H1 (cell line): Measurements from ENCODE around the gene LMAN1L. TPM values are rescaled to one million over a fixed set of nuclear protein-coding genes. Genes with fewer than 3 reads are reported as not detected.

Experiments
- CHD1 ChIP-seq: IDR thresholded peaks from 2 replicates; pipeline ENCODE4 v1.6.1; 2012; ENCODE audit warnings: low read depth, low read length, improper control_type of control experiment
- CHD2 ChIP-seq: IDR thresholded peaks from 2 replicates; pipeline ENCODE4 v1.6.1; 2012; ENCODE audit warnings: low read length, improper control_type of control experiment
- CREB1 ChIP-seq: IDR thresholded peaks from 2 replicates; pipeline ENCODE4 v1.6.1; 2012; ENCODE audit warnings: inconsistent platforms
- CTBP2 ChIP-seq: IDR thresholded peaks from 2 replicates; pipeline ENCODE4 v1.7.0; 2011; ENCODE audit warnings: borderline replicate concordance, mild to moderate bottlenecking, moderate library complexity, mixed read lengths, low read length; ENCODE audit not compliant: insufficient read depth, insufficient read length
- FOSL1 ChIP-seq: IDR thresholded peaks from 2 replicates; pipeline ENCODE4 v1.6.1; 2011; ENCODE audit warnings: mild to moderate bottlenecking, low read depth, low read length, moderate library complexity; ENCODE audit not compliant: insufficient read depth
- KDM1A ChIP-seq: fragments of 200-600, 300-600 bp; sonication (generic); IDR thresholded peaks from 2 replicates; pipeline ENCODE4 v1.7.1; 2016; ENCODE audit warnings: mild to moderate bottlenecking, low read length, borderline replicate concordance
- POLR2AphosphoS5 ChIP-seq: IDR thresholded peaks from 2 replicates; pipeline ENCODE4 v1.6.1; 2011; ENCODE audit warnings: low read depth, low read length
- POU5F1 ChIP-seq: IDR thresholded peaks from 2 replicates; pipeline ENCODE4 v1.6.1; 2011; ENCODE audit warnings: low read depth, mild to moderate bottlenecking, low read length, moderate library complexity
- SIX5 ChIP-seq: IDR thresholded peaks from 2 replicates; pipeline ENCODE4 v1.6.1; 2011; ENCODE audit warnings: mild to moderate bottlenecking, low read depth, low read length
- SP2 ChIP-seq: IDR thresholded peaks from 2 replicates; pipeline ENCODE4 v1.6.1; 2012; ENCODE audit warnings: mild to moderate bottlenecking, low read length, inconsistent platforms
- TAF1 ChIP-seq: IDR thresholded peaks from 2 replicates; pipeline ENCODE4 v1.6.1; 2011; ENCODE audit warnings: mild to moderate bottlenecking, low read depth, low read length
- TAF7 ChIP-seq: optimal IDR thresholded peaks from 2 replicates; pipeline ENCODE3; 2011; ENCODE audit warnings: low read depth, mild to moderate bottlenecking, inconsistent platforms, low read length, moderate library complexity, borderline replicate concordance
- polyA plus RNA-seq, 7 experiments: library from polyadenylated mRNA; depleted of rRNA in 3 of 7; stranded (reverse) in 5 of 7; unstranded in 2 of 7; fragments of >200 nt in 5 of 7; fragments of 200-250 nt in 2 of 7; gene quantifications; 1 replicate in 5 of 7; 2 replicates in 1 of 7; 4 replicates in 1 of 7; pipeline versions ENCODE4 v1.2.1 to v1.2.3, GENCODE V29; 2011 to 2013; ENCODE audit warnings: missing spikeins in 2 of 7, mixed read lengths in 2 of 7
- total RNA-seq: library from RNA; stranded (reverse); fragmentation: NEBNext Ultra II Directional; extraction: Animal tissue kit (Norgen Biotek cat#: 25700); gene quantifications from 2 replicates; pipeline ENCODE4 v1.2.1, GENCODE V29; 2021
- TF ChIP-seq, protein P1 (sequence below): fragments of 300-600 bp; sonication (generic); IDR thresholded peaks from 2 replicates; pipeline ENCODE4 v1.7.1; 2012; ENCODE audit warnings: low read length, moderate library complexity, mild to moderate bottlenecking, inconsistent platforms; ENCODE audit not compliant: insufficient replicate concordance

Gene LMAN1L
- total and polyA plus RNA-seq, 2 of the 8 experiments (the other 6 are each of a cell fraction or from before 2014, with no cell fraction given), result not detected

- TF ChIP-seq, protein P1, sequence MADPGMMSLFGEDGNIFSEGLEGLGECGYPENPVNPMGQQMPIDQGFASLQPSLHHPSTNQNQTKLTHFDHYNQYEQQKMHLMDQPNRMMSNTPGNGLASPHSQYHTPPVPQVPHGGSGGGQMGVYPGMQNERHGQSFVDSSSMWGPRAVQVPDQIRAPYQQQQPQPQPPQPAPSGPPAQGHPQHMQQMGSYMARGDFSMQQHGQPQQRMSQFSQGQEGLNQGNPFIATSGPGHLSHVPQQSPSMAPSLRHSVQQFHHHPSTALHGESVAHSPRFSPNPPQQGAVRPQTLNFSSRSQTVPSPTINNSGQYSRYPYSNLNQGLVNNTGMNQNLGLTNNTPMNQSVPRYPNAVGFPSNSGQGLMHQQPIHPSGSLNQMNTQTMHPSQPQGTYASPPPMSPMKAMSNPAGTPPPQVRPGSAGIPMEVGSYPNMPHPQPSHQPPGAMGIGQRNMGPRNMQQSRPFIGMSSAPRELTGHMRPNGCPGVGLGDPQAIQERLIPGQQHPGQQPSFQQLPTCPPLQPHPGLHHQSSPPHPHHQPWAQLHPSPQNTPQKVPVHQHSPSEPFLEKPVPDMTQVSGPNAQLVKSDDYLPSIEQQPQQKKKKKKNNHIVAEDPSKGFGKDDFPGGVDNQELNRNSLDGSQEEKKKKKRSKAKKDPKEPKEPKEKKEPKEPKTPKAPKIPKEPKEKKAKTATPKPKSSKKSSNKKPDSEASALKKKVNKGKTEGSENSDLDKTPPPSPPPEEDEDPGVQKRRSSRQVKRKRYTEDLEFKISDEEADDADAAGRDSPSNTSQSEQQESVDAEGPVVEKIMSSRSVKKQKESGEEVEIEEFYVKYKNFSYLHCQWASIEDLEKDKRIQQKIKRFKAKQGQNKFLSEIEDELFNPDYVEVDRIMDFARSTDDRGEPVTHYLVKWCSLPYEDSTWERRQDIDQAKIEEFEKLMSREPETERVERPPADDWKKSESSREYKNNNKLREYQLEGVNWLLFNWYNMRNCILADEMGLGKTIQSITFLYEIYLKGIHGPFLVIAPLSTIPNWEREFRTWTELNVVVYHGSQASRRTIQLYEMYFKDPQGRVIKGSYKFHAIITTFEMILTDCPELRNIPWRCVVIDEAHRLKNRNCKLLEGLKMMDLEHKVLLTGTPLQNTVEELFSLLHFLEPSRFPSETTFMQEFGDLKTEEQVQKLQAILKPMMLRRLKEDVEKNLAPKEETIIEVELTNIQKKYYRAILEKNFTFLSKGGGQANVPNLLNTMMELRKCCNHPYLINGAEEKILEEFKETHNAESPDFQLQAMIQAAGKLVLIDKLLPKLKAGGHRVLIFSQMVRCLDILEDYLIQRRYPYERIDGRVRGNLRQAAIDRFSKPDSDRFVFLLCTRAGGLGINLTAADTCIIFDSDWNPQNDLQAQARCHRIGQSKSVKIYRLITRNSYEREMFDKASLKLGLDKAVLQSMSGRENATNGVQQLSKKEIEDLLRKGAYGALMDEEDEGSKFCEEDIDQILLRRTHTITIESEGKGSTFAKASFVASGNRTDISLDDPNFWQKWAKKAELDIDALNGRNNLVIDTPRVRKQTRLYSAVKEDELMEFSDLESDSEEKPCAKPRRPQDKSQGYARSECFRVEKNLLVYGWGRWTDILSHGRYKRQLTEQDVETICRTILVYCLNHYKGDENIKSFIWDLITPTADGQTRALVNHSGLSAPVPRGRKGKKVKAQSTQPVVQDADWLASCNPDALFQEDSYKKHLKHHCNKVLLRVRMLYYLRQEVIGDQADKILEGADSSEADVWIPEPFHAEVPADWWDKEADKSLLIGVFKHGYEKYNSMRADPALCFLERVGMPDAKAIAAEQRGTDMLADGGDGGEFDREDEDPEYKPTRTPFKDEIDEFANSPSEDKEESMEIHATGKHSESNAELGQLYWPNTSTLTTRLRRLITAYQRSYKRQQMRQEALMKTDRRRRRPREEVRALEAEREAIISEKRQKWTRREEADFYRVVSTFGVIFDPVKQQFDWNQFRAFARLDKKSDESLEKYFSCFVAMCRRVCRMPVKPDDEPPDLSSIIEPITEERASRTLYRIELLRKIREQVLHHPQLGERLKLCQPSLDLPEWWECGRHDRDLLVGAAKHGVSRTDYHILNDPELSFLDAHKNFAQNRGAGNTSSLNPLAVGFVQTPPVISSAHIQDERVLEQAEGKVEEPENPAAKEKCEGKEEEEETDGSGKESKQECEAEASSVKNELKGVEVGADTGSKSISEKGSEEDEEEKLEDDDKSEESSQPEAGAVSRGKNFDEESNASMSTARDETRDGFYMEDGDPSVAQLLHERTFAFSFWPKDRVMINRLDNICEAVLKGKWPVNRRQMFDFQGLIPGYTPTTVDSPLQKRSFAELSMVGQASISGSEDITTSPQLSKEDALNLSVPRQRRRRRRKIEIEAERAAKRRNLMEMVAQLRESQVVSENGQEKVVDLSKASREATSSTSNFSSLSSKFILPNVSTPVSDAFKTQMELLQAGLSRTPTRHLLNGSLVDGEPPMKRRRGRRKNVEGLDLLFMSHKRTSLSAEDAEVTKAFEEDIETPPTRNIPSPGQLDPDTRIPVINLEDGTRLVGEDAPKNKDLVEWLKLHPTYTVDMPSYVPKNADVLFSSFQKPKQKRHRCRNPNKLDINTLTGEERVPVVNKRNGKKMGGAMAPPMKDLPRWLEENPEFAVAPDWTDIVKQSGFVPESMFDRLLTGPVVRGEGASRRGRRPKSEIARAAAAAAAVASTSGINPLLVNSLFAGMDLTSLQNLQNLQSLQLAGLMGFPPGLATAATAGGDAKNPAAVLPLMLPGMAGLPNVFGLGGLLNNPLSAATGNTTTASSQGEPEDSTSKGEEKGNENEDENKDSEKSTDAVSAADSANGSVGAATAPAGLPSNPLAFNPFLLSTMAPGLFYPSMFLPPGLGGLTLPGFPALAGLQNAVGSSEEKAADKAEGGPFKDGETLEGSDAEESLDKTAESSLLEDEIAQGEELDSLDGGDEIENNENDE, result no peak
- TF ChIP-seq CTBP2 (no peak), CHD1 (no peak), FOSL1 (no peak), TAF7 (no peak), SIX5 (no peak), TAF1 (no peak), POLR2AphosphoS5 (no peak), CREB1 (no peak), KDM1A (no peak), POU5F1 (no peak), CHD2 (no peak), SP2 (no peak)
These were observed 28.8 kb upstream of the LMAN1L start (continued) for GRCh38 chr15:74783808-74784175.
